Stimulated activated CD8-positive, alpha-beta memory T cell treated with anti-CD3 and anti-CD28 coated beads, Interleukin-15, amount 100 ng/mL, for 48 hours (primary cell): Measurements from ENCODE around the gene UBE3B.

ENCODE experiments used
- DNase-seq, 2 donors: peaks; one replicate each; pipeline ENCODE4 v3.0.0-alpha.2; 2020; ENCODE audit warnings: low read depth in 2 of 2

UBE3B gene

DNA sequence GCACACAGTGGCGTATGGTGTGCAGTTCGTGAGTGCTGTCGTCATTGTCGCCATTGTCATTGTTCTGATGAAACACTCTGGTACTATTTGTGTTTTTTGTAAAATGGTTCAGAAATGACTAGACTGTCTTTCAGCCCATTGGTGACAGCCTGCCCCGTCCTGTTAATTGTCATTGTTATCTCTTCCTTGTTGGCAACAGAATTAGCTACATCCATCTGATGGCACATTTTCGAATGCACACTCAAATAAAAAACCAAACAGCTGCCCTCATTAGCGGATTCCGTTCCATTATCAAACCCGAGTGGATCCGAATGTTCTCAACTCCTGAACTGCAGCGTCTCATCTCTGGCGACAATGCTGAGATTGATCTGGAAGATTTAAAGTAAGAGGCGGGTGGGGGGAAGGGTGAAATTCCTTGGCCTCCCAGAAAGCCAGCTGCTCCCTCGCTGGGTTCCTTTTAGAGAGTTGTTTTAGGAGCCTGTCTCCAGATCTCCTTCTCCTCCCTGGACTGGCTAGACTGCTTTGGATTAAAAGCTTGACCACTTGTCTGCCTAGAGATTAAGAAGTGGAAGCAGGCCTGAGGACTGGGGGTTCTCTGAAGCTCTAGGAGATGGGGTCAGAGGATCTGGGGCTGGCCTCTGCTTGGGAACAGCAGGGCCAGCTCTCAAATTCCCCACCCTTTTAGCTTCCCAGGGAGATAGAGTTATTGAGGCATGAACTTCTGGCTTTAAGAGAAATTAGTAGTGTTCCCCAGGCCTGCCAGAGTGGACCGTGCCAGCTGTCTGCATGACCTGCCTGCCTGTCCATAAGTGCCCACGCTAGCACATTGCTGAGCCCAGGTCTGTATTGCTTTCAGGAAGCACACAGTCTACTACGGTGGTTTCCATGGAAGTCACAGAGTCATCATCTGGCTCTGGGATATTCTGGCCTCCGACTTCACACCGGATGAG lies 52.5 kb downstream of the UBE3B start:
- DNase-seq, result no peak

DNA sequence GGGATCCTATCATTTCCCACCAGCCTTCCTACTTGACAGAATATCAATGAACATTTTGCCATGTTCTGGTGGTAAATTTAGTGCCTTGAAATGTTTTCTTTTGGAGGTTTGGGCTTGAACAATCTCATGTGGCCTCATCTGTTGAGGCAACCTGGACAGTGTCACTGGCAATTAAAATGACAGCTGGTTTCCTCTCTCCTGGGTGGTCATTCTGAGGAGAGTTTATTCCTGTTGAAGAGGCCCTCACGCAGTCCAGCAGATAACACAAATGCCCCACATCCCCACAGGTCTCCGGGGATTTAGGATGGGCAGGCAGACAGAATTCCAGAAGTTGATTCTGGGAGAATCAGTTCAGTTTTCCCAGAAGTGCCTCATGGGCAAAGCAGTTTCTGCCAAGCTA lies 54.0 kb downstream of the UBE3B start:
- DNase-seq, result no peak

DNA sequence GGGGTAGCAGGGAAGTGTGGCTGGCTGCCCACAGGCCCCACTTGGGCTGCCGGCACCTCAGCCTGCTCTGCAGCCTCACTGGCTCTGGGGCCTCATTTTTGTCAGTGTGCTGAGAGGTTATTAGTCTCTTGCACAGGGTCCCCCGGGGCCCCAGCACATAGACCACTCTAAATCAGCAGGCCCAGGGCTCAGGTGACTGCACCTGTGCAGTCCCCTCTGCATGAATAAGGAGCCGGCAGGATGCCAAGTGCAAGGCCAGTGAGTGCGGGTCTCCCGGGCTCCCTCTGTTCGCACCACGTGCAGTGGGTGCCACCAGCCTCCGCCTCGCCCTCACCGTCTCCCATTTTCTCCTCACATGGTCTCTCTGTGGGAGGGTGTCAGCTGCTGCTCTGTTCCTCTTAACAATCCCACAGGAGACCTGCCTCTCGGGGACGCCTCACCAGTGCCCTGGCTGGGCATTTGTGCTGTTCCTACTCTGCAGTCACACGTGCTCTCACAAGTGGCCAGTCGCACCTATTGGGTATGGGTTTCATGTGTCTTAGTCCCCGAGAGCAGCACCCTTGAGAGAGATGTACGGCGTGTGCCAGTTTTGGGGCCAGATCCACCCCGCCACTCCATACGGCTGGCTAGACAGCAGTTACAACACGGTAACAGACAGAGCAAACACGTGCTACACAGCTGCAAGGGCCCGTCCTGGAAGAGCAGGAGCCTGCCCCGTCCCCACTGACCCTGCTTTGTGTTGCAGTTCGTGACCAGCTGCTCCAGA lies 55.5 kb downstream of the UBE3B start:
- DNase-seq, result no peak

DNA sequence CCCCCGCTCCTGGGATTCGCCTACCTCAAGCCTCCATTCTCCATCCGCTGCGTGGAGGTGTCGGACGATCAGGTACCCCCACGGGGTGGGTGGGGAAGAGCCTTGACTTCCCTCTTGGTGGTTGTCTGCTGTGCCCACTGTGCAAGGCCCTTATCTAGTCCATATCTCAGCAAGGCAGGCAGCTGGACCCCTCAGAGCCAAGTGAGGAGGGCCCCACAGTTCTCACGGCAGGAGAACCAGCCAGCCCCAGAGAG lies 56.0 kb downstream of the UBE3B start:
- no peak for DNase-seq

DNA sequence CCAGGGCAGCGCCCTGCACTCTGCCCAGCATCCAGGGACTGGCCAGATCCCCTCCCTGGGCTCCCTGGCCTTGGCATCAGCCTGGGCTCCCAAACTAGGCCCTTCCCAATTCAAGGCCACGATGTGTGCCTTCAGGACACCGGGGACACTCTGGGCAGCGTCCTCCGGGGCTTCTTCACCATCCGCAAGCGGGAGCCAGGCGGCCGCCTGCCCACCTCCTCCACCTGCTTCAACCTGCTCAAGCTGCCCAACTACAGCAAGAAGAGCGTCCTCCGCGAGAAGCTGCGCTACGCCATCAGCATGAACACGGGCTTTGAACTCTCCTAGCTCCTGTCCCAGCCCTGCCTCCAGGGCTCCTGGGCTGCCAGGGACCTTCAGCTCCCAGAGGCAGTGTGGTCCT lies 57.0 kb downstream of the UBE3B start:
- DNase-seq, result no peak

DNA sequence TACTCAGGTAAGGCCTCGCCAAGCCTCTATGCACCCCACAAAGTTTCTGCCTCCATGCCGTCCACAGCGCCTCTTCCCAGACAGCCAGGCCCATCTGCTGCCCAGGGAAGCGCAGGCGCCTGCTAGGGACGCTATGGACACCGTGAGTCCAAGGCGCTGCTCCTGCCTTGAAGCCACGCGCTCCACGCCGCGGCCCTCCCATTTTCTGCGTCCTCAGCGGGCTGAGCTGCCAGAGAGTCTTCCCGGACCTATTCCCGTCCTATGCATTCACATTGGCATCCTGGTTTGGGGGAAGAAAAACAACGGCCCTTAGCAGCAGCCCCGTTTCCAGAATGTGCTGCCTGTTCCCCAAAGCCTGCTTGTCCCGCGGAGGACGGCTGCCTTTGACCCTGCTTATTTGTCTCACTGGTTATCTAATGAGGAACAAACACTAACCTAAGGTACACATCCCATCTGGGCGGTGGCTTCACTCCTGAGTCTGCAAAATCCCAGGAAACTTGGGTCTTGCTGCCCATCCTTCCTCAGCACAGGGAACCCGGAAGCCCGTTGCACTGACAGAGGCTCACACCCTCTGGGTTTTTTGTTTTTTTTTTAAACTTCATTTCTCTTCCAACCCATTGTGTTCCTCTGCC lies 57.9 kb downstream of the UBE3B start:
- no peak for DNase-seq

DNA sequence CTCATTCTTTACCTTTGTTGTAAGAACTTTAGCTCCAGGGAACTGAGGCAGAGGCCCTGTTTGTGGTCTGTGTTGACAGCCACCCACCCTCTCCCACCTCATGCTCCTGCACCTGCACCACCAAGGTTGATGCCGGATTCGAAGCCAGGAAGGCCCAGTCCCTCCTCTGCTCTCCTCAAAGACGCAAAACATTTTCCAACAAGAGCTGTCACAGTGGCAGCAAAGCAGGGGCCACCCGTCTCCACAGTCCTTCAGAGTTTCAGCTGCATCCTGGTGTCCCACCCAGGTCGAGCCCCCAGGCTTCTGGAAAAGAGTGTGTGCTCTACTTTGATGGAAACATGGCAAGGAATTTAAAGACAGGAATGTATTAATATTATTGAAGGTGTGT lies 58.4 kb downstream of the UBE3B start:
- DNase-seq, result no peak

DNA sequence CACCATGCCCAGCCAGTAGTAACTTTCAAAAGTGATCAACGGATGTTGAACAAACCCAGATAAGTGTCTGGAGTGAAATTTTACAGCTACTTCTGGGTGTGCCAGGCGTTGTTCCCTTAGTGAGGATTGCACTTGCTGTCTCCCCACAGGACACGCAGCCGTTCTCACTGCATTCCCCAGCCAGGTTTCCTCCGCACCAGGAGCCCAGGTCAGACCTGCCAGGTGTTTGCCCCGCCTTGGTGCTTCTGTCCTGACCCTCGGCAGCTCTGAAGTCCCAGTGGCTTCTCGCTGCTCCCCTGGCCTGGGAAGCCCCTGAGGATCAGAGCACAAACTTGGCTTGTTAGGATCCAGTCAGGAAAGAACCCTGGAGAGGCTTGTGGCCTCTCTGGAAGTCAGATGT lies 59.7 kb downstream of the UBE3B start:
- DNase-seq, result no peak

DNA sequence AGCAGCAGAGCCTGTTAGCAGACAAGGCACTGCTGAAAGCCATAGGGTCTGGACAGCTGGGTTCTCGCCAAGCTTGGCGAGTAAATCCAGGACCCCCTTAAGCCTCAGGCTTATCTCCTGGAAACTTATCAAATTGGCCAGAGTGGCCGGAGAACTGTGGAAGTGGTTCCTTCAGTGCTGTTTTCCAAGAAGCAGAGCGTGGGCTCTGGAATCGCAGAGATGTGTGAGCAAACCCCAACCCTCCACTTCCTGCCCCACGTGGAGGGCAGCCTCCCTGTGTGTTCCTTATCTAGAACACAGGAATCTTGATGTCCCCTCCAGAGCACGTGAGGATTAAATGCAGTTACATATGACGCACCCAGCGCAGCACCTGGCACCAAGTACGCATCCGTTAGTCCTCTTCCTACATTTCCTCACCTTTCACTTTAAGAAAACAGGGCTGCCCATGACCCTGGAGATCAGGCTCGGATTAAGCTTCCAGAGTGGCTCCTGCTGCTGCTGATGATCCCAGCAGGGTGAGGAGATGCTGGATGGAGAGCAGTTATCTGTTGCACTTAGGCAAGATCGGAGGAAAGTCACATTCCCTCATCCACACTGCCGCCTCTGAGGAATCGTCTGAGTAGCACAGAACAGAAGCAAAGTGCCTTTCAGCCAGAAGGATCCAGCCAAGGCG lies 60.9 kb downstream of the UBE3B start:
- no peak for DNase-seq

DNA sequence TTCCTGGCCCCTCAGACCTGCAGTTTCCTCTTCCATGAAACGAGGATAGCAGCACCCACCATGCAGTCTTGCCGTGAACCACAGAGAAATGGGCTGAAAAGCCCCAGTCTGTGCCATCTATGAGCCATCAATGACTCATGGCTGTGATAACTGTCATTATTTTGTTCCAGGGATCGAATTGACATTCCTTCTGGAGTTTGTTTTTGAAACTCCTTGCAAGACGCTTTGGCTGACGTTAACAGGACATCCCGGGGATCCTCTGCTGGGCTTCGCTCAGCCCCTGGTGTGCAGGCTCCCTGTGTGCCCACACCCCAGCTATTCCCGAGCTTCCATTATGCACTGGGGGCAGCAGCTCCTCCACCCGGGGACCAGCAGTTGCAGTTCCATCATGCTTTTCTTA lies 62.1 kb downstream of the UBE3B start:
- DNase-seq, result no peak

DNA sequence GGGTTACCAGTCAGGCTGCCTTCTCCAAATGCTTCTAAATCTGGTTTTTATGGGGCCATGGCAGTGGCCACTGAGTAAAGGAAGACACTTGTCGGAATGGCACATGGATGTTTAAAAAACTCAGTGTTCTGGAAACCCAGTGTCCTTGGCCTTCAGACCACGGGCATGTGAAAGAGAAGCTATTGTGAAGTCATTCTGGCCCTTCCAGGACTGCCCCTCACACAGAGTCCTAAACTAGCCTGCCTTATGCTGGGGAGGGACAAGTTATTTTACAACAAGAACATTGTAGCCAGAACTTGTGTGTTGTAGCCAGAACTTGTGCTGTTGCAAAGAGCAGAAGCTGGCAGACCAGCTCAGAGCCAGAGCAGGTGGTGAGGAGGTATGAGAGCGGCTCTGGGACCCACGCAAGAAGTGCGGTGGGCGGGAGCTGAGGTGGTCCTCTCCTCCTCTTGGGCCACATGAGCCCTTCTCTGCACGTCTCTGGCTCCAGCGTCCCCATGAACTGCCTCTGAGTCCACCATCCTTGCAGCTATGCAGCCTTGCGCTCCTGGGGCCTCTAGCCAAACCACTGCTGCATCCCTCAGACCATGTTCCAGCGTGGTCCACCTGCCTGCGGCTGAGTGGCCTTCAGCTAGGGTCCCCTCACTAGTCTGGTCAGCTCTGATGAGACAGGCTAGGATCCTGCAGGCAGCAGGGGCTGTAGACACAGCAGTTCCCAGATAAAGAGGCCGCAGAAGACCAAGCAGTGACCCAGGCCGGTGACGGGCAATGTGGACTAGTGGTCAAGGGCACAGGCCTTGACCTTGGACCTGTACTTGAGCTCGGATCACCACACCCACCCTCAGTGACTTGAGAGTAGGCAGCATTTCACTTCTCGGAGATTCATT lies 63.3 kb downstream of the UBE3B start:
- no peak for DNase-seq

DNA sequence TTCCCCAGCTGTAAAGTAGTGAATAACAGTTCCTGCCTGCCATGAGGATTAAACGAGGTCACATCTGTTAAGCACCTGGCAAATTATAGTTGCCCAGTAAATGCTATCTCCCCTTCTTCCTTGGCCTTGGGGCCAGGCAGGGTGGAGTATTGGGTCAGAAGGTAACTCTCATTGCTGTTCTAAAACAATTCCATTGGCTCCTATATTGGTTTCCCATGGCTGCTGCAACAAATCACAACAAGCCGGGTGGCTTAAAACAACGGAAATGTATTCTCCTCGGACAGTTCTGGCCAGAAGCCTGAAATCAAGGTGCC lies 63.9 kb downstream of the UBE3B start:
- DNase-seq, result no peak

DNA sequence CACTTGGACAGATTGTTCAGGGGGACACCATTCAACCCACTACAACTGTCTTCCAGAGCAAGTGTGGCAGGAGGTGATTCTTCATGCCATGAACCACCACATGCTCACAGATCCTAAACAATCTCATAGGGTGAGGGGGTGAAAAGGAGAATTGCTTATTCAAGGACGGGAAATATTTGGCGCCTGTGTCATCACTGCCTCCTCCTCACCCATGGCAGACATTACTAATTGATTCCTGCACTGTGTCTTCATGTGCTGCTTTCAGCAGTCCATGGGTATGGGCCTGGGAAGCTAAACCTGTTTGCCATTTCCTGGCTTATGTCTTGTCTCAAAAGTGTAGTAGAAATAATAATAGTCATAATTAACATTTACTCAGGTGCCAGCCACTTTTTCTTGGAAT lies 64.6 kb downstream of the UBE3B start:
- no peak for DNase-seq

DNA sequence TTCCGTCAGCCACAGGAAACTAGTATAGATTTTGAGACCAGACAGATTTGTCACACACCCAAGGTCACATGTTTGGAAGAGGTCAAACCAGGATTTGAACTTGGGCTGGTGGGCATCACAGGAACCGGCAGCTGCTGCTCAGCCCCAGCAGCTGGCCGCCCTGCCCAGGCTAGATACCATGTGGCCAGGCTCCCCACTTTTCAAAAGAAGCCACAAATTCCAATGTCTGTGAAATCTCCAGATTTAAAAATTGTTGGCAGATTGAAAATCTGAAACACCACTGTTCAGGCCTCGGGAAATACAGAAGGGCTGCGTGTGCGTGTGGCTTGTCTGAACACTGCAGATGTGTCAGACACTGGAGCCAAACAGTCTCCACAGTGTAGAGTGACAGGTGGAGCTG lies 65.4 kb downstream of the UBE3B start:
- no peak for DNase-seq

DNA sequence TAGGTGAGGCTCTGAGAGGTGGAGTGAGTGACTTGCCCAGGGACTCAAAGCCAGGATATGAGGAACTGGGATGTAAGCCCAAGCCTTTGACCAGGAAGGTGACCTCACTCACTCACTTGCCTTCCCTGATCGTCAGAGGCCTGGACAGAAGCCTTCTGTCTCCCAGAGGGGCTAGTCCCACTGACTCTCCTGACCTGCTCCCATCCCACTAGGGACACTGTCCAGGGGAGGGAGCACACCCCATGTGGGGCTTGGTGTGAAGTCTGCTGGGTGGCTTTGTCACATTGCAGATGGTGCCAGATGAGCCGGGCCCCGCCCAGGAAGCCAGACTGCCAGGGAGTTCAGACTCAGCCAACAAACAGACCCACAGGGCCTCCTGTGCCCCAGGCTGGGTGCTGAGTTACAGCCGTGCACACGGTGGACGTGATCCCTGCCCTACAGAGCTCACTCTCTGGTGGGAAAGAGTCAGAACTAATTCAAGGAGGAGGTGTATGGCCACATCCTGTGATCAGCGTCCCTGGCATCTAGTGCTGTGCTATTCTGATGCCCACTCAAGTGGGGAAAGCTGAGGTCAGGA lies 67.6 kb downstream of the UBE3B start:
- no peak for DNase-seq

DNA sequence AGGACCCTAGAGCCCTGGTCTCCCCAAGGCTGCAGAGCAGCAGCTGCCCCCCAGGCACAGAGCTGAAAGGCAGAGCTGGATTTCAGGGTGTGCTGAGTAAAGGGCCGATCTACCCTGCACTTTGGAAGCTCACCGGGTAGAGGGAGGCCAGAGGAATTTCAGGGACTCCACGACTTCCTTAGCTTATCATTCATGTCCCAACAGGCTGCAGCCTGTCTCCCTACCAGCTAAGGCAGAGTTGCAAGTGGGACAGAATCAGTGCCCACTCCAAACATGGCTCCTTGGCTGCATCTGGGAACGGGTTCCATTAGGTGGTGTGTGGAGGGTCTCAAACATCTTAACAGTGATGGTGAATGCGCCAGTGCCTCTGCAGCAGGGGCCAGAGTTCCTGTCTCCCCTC lies 68.4 kb downstream of the UBE3B start:
- no peak for DNase-seq

DNA sequence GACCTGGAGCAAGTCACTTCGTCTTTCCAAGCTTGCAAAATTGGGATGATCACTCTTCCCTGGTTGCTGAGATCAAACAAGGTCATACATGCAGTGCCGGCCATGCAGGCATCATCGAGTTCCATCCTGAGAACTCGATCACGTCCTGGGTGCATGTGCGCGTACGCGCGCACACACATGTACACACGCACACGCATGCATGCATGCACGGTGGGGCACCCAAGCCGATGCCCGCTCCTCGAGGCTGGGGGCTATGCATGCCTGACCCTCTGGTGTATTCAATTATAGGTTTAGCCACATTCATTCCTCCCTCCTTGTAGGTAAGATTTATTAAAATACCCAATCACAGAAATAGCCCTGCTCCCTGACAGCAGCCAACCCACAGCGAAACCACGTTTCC lies 69.9 kb downstream of the UBE3B start:
- DNase-seq, result no peak

DNA sequence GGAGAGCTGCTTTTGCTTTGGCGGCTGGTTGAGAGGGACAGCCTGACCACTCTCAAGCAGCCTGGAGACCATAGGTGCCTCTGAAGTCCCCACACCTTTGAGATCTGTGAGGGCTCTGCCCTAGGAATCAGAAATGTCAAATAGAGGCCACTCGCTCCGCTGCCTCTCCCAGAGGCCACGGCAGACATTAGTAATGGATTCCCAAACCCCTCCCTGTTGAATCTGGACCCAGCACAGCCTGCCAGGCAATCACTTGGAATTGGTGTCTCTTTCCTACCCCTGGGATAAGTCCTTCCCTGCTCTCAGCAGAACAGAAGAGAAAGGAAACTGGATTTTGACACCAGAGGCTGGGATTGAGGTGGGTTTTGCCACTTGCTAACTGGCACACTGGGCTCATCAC lies 70.8 kb downstream of the UBE3B start:
- DNase-seq, result no peak

DNA sequence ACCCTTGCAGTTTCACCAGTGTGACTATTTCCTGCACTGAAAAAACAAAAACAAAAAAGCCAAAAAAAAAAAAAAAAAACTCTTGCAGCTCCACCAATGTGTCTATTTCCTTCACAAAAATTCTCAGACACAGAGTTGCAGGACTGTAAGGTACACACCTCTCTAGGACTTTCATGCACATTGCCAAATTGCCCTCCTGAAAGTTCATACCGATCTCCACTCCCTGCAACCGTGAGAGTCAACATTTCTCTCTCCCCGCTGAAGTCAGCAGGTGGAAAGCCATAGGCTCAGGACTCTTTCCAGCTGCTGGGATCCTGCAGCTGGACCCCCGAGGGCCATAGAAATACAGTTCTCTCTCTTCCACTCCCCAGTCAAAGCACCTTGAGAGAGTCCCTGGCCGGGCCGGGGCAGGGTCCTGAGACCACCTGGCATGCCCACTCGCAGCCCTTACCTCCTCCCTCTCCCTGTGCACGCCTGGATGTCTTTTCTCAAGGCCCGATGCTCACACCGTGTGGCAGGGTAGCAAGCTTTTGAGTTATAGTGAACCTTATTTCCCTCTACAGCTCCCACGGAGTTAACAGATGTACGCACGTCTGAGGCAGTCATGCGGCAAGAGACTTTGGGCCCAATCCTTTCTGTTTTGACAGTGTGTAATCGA lies 72.3 kb downstream of the UBE3B start:
- no peak for DNase-seq

DNA sequence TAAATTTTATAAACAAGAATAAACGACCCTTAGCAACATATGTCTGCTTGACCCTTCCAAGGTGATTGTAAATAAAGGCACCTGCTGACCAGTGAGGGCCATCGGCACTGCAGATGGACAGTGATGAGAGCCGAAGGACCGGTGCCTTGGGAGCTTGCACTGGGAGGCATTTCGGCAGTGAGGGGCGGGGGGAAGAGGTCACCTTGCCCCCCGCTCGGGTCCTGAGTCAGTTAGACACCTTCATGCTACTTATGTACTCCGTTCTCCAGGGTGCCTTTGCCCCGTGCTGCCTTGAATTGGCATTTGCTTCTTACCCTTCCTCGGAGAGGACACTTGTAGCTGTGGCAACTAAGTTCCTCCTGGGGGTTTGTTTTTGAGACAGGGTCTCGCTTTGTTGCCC lies 72.8 kb downstream of the UBE3B start:
- no peak for DNase-seq

DNA sequence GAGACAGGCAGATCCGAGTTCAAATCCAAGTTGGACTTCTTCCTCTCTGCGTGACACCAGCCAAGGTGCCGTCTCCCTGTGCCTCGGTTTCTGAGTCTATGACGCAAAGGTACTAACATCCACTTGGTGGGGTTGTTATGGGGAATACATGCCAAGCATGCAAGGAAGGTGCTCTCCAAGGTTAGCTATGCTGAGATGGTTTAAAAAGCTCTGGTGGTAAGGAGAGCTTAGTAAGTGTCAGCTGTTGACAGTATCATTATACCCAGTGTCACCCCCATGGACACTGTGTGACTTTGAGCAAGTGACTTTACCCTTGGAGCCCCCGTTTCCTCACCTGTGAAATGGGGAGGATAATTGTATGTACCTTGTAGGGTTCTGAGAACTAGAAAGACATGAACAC lies 73.7 kb downstream of the UBE3B start:
- no peak for DNase-seq
